Dermis microvascular lymphatic vessel endothelial cell (primary cell): ENCODE data around the gene DKKL1. TPM values are rescaled to one million over a fixed set of nuclear protein-coding genes. Genes with fewer than 3 reads are reported as not detected.
"Not testable (repeated sequence)": the region's sequence is repeated elsewhere in the genome, so short reads cannot be mapped to it uniquely, and the experiment has no call there.

Experiments used
- DNase-seq, 2 donors: peaks; one replicate each; pipeline versions ENCODE4 v3.0.0 to v3.0.0-alpha.2; 2010; ENCODE audit warnings: low read depth in 2 of 2
- total RNA-seq: library from RNA; depleted of rRNA; stranded (reverse); fragments of >200 nt; gene quantifications from 2 replicates; pipeline ENCODE4 v1.2.1, GENCODE V29; 2014

DKKL1 gene
- 0.13 and 0.51 TPM in 2 replicates for total RNA-seq

DNA sequence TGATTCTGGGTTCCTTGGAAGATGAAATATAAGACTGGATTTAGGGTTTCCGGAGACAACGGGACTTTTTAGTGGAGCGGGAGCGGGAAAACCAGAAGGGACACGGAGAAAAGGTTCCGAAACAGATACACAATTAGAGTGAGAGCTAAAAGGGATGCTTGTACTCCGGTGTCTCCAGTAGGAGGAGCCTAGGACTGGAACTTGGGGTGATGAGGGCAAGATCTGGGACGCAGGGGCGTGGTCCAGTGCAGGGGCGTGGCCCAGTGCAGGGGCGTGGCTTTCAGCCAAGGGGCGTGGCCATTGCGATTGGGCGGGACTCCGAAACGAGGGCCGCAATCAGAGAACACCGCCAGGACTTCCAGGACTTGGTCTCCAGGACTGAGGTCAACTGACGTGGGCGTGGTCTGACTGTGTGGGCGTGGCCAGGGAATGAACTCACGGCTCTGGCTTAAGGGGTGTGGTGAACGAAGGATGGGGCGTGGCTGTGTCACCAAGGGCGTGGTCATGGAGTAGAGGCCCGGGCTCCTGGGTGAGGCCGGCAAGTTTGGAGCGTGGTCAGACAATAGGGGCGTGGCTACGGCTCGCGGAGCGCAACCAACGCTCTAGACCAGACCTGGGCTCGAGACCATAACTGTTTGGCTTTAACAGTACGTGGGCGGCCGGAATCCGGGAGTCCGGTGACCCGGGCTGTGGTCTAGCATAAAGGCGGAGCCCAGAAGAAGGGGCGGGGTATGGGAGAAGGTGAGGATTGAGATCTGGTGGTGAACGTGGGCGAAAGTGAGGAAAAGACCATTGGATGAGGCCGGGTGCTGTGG is at the start of gene DKKL1:
Gene DKKL1 (plus strand): TSS at position 610 of the 815 bp plus-strand sequence. CDS start 122 bp downstream, at position 732.
- DNase-seq: peak; percentile 99

DNA sequence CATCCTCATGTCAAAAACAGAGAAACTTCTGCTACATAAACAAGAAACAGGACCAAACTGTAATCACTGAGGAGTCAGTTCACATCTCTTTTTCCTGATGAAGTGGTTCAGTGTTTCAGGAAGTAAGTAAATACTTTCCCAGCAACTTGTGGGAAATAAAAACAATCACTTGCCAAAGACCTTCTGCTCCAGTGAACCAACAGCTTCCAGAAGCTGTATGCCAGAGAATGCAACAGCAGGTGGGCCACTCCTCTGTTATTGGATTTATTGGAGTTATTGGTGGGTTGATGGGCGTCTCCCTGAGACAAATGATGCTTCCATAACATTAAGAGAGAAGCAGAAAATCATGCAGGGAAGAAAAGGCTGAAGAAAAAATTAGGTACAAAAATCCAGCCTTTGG is 48.6 kb upstream of the DKKL1 start:
- peak in 1 of 2 donors; percentile 45 for DNase-seq

DNA sequence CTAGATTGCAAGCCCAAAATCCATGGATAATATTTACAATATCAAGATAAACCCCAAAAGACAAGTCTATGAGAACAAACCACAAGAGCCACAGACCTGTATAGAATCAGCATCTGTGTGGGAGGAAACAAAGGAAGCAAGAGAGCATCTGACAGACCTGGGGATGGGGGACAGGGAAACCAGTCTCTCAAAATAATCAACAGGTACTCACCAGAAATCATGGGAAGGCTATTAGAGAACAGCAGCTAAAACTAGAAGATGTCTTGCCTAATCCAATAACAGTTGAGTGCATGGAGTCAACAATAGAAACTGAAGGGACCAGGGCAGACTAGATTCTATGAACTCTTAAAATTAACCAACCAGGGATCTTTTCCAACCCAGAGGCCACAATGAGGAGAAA is 47.4 kb upstream of the DKKL1 start:
- no peak for DNase-seq

DNA sequence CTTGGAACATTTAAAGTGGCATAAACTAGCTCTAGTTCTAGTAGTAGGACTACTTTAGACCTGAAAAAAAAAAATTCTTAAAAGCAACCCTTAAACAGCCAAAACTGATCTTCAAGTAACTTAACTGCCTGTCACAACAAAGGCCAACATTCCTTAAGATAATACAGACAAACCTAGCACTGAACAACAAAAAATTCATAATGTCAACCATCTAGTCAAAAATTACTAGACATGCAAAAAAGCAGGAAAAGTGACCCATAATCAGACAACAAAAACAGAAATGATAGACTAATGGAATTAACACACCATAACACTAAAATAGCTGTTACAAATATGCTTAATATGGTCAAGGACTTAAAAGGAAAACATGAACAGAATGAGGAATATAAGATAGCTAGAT is 45.4 kb upstream of the DKKL1 start:
- DNase-seq: no peak

DNA sequence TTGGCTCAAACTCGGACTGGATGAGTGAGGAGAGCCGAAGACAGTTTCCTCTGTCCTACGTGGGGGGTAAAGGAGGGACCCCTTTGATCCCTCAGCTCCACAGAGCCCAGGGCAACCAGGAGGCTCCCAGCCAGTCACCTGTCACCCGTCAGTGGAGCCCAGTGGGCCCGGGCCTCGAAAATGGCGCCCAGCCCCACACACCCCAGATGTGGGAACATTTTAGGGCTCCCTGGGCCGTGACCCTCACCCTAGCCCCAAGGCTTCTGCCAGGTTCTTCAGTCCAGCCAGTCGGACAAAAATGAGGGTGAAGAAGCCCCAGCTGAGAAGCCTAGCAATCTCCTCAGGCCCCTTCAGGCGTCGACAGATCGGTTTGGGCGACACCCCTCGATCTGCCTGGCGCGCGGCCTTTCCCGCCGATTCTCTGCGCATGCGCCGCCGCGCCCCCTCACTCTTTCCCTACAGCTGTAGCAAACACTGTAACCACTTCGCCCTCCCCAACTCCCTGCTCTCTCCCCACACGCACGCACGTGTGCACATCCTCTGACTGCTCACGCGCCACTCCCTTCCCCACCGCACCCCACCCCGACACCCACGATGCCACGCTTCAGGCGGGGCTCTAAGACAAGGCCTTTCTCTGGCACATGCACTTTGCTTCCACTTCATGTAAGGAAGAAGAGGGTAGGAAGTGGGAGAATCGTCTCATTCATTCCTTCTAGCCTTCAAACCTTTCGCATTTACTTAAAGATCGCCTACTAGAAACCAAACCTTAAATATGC is 38.7 kb upstream of the DKKL1 start, which contains the start of gene SLC6A16:
Gene SLC6A16 (minus strand): TSS at position 391 of the 776 bp plus-strand sequence. CDS start 13,844 bp downstream, outside the sequence.
- DNase-seq: no peak

DNA sequence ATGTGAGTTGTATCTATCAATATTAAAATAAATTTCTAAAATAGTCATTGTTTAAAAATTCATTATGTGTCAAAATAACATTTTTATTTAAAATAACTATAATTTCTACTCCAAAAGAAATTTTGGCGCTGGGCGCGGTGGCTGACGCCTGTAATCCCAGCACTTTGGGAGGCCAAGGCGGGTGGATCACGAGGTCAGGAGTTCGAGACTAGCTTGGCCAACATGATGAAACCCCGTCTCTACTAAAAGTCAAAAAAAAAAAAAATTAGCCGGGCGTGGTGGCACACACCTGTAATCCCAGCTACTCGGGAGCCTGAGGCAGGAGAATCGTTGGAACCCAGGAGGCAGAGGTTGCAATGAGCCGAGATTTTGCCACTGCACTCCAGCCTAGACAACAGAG is 37.9 kb upstream of the DKKL1 start:
- DNase-seq: not testable (repeated sequence)

DNA sequence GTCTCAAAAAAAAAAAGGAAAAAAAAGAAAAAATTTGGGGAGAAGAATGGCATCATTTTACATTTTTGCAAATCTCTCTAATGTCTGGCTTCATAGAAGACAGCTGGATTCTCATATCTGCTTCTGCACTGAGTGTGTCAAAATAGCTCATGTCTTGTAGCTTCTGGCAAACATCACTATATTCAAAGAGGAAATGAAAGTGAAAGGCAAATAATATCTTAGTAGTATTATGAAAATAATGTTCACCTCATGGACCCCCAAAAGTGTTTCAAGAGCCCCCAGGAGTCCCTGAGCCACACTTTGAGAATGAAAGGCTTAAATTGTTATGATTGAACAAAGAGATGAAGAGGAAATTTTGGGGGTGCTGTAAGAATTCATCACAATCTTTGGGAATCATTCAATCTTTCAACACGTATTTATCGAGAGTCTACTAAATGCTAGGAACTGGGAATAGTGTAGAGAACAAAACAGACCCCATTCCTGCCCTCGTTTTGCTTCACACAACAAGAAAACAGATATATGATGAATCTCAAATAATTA is 37.4 kb upstream of the DKKL1 start:
- no peak for DNase-seq

DNA sequence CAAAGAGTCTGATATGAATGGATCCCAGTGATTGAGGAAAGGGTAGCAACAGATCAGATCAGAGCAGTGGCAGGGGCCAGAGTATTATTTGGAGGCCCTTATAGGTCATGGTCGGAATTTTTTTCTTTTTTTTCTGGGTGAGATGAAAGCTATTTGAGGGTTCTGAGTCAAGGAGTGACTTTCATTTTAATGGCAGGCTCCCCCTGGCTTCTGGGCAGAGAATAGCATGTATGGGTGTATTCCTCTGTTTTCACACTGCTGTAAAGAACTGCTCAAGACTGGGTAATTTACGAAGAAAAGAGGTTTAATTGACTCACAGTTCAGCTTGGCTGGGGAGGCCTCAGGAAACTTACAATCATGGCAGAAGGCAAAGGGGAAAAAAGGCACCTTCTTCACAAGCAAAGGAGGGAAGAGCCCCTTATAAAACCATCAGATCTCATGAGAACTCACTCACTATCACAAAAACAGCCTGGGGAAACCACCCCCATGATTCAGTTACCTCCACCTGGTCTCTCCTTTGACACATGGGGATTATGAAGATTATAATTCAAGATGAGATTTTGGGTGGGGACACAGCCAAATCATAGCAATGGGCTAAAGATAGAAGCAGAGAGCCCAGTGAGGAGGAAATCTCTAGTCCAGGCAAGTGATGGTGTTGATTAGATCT is 35.7 kb upstream of the DKKL1 start:
- peak in 1 of 2 donors; percentile 36 for DNase-seq

DNA sequence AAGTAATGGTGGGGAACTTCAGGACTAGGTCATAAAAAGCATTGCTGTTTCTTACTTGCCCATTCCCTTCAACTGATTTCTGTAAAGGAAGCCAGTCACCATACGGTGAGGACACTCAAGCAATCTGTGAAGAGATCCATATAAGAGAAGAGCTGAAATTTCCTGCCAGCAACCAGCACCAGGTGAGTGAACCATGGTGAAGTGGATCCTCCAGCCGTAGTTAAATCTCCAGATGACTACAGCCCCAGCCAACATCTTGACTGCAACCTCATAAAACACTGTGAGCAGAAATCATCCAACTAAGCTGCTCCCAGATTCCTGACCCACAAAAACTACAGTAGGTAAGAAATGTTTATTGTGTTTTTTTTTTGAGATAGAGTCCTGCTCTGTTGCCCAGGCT is 34.9 kb upstream of the DKKL1 start:
- DNase-seq: no peak

DNA sequence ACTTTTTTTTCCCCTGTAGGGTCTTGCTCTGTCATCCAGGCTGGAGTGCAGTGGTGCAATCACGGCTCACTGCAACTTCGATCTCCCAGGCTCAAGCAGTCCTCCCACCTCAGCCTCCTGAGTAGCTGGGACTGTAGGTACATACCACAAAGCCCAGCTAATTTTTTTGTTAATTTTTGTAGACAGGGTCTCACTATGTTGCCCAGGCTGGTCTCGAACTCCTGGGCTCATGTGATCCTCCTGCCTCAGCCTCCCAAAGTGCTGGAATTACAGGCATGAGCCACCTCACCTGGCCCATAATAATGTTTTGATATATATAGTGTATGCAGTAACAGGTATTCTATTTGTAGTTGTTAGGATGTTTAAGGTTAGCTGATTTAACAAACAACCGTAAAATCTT is 32.5 kb upstream of the DKKL1 start:
- DNase-seq: not testable (repeated sequence)

DNA sequence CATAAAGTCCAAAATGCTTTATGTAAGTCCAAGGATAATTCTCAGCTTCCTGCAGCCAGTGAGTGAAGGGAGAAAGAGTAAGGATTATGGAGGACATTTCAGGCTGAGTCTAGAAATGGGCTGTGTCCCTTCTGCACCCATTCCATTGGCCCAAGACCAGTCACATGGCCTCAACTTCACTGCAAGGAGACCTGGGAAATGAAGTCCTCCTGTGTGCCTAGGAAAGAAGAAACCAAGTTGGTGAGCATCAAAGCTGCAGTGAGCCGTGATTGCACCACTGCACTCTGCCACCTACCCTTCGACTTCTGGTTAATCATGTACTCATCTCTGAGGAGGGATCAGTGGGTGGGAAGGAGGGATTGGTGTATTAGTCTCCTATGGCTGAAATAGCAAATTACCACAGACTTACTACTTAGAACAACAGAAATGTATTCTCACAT is 32.0 kb upstream of the DKKL1 start:
- peak in 1 of 2 donors; percentile 41 for DNase-seq

DNA sequence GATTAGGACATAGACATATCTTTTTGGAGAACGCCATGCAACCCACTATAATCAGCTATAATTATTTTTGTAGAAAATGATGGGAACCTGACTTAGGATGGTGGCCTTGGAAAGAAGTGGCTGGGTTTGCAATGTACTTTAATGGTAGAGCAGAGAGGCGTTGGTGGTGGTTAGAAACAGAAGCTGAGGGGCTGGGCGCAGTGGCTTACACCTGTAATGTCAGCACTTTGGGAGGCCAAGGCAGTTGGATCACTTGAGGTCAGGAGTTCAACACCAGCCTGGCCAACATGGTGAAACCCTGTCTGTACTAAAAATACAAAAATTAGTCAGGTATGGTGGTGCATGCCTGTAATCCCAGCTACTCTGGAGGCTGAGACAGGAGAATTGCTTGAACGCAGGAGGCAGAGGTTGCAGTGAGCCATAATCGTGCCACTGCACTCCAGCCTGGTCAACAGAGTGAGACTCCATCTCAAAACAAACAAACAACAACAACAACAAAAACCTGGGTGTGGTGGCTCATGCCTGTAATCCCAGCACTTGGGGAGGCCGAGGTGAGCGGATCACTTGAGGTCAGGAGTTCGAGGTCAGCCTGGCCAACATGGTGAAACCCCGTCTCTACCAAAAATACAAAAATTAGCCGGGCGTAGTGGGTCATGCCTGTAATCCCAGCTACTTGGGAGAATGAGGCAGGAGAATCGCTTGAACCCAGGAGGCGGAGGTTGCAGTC is 30.8 kb upstream of the DKKL1 start:
- not testable (repeated sequence) for DNase-seq

DNA sequence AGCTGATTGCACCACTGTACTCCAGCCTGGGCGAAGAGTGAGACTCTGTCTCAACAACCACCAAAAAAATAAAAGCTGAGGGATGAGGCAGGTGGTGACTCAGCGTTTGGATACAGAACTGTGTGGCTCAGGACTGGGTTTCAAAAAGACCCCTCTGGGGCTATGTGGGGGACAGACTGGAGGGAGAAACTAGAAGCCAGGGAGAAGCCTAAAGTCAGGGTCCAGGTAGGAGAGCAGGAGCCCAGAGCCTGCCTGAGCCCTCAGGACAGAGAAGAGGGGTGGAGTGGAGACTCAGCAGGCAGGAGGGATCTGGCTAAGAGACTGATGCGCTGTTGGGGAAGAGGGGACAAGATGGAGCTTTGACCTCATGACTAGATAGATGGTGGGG is 30.3 kb upstream of the DKKL1 start:
- DNase-seq: no peak

DNA sequence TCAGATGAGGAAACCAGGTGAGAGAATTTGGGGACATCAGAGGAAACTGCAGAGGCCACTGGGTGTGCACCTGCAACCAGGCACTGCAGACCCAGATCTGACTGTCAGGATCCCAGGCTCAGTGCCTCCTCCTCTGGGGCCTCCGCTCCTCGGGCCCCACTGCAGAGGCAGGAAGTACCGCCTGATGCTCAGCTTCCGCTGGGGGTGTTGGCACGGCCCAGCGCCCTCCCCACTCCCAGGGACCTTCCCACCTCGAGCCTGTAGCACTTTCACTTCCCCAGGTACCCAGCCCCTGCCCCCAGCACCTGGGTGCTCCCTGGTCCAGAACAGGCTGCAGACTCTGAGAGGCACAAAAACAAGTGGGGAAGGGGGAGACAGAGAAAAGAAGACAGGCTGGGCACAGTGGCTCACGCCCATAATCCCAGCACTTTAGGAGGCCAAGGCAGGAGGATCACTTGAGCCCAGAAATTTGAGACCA is 29.8 kb upstream of the DKKL1 start:
- DNase-seq: peak in 1 of 2 donors; percentile 26

DNA sequence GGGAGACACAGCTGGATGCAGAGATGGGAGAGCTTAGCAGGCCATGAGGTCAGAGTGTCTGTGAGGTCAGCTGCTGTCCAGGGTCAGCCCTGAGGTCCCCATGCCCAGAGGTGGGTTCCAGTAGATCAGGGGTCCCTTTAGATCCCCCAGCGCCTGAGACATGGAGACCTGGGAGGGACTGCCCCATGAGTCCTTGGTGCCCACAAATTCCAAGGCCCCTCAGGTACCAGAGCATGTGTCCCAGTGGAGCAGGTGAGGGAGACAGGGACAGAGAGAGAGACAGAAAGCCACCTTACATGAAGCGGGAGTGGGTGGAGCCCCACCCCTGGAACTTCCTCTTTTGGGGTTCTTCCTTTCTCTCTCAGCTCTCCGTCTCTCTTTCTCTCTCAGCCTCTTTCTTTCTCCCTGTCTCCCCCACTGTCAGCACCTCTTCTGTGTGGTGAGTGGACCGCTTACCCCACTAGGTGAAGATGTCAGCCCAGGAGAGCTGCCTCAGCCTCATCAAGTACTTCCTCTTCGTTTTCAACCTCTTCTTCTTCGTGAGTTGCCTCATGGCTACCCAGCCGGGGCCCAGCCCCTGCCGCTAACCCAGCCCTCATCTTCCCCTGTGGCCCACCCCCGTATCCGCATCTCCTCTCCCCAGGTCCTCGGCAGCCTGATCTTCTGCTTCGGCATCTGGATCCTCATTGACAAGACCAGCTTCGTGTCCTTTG is 28.4 kb upstream of the DKKL1 start, which contains the start of gene CD37:
Gene CD37 (plus strand): TSS at position 336 of the 713 bp plus-strand sequence. CDS start 135 bp downstream, at position 471.
- DNase-seq: no peak

DNA sequence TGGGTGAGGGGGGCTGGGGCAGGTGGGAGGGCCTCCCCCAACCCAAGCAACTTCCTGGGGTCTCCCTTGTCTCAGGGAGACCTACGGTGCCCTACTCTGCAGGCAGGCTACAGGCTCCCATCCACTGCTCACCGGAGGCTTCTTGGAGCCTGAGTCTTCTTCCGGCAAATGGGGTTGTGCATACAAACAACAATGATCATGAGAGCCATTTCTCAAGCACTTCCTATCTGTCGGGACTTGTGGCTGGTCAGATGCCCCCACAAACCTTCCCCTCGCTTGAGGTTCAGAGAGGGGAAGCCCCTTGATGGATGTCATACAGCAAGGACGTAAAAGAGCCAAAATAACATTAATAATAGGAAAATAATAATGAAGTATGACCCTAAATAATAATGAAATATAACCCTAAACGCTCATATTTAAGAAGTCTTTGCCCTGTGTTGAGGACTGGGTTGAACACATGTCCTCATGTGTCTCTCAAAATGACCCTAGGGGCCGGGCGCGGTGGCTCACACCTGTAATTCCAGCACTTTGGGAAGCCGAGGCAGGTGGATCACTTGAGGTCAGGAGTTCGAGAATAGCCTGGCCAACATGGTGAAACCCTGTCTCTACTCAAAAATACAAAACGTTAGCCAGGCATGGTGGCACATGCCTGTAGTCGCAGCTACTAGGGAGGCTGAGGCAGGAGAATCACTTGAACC is 27.7 kb upstream of the DKKL1 start:
- DNase-seq: no peak

DNA sequence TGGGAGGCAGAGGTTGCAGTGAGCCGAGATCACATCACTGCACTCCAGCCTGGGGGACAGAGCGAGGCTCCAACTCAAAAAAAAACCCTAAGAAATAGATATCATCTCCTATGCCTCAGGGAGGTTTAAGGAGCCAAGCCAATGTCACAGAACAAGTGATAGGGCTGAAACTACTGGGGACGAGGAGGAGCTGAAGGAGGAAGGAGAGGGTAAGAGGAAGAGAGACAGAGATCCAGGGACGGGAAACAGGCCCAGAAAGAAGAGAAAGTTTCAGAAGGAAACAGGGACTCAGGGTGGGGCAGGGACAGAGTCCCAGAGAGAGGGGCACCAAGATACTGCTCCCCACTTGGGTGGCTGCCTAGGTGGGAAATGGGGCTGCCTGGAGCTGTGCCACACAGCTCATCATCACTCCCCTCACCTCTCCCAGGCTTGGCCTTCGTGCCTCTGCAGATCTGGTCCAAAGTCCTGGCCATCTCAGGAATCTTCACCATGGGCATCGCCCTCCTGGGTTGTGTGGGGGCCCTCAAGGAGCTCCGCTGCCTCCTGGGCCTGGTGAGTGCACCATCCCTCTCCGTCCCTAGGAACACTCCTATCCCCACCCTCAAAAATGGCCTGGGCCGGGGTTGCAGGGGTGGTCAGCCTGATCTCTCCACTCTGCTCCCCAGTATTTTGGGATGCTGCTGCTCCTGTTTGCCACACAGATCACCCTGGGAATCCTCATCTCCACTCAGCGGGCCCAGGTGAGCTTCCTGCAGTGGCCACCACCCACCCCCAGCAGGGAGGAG is 27.0 kb upstream of the DKKL1 start:
- DNase-seq: no peak

DNA sequence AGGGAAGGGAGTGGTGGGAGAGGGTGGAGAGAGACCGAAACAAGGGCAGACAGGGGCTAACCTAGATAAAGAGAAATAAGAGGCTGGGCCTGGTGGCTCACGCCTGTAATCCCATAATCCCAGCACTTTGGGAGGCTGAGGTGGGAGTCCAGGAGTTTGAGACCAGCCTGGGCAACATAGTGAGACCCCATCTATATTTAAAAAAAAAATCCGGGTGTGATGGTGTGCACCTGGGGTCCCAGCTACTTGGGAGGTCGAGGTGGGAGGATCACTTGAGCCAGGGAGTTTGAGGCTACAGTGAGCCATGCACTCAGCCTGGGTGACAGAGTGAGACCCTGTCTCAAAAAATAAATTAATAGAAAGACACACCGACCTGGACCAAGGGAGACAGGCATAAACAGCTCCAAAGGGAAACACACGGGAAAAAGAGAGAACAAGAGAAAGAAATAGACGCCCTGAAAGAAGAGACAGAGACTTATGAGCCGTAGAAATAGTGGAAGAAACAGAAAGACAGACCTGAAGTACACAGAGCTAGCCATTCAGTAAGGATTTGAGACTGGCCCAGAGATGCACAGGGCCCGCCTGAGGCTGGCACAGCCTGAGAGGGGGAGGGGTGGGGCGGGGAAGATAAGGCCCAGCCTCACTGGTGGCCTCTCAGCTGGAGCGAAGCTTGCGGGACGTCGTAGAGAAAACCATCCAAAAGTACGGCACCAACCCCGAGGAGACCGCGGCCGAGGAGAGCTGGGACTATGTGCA is 26.2 kb upstream of the DKKL1 start:
- DNase-seq: no peak
